IPS DF 6.9 (cell line): ENCODE results near the gene TDRD9.

Experiments
- DNase-seq: peaks from one replicate; pipeline ENCODE4 v3.0.0-alpha.2; 2013; ENCODE audit warnings: low read depth, low spot score
- H3K27ac ChIP-seq: one replicate; pipeline ENCODE4 v1.5.1; 2013; ENCODE audit warnings: low read length, control low read depth
- H3K27me3 ChIP-seq: 2 replicates; pipeline ENCODE4 v1.6.1; 2013; ENCODE audit warnings: mild to moderate bottlenecking, low read length; ENCODE audit not compliant: control insufficient read depth, insufficient read depth
- H3K36me3 ChIP-seq: 2 replicates; pipeline ENCODE4 v1.6.1; 2013; ENCODE audit warnings: low read length; ENCODE audit not compliant: control insufficient read depth, insufficient read depth
- H3K4me1 ChIP-seq: 2 replicates; pipeline ENCODE4 v1.6.1; 2013; ENCODE audit warnings: low read length; ENCODE audit not compliant: control insufficient read depth, insufficient read depth
- H3K4me3 ChIP-seq: 2 replicates; pipeline ENCODE4 v1.5.1; 2013; ENCODE audit warnings: mild to moderate bottlenecking, low read length
- H3K9me3 ChIP-seq: 2 replicates; pipeline ENCODE4 v1.6.1; 2013; ENCODE audit warnings: low read length, inconsistent platforms; ENCODE audit not compliant: control insufficient read depth, insufficient read depth
- WGBS: extraction: QIAGEN DNeasy Blood & Tissue Kit; methylation state at CpG from one replicate; pipeline ENCODE4 v1.1.7; 2013; ENCODE audit warnings: mixed read lengths, missing lambda C conversion rate; ENCODE audit not compliant: insufficient read length, insufficient coverage; 5-methylcytosine and 5-hydroxymethylcytosine counted together

TDRD9 gene

GRCh38 chr14:103894034-103894722 lies 34.1 kb upstream of the TDRD9 start:
- Histone ChIP-seq H3K27me3 (no peaks in the 10 kb centered on the region), H3K36me3 (no peaks in the 10 kb centered on the region; the same call in 1 of the 2 replicates), H3K4me3 (no peak overlapping the region), H3K4me1 (no peaks in the 10 kb centered on the region), H3K9me3 (no peaks in the 10 kb centered on the region), H3K27ac (no peak overlapping the region)
- WGBS = no CpG with 5 or more reads among the region's 26 CpGs
- no peak for DNase-seq

GRCh38 chr14:103894723-103895059 lies 33.6 kb upstream of the TDRD9 start:
- no CpG with 5 or more reads among the region's 7 CpGs for WGBS
- no peaks in the 10 kb centered on the region for H3K4me1 ChIP-seq
- DNase-seq = no peak

GRCh38 chr14:103896578-103896977 lies 31.7 kb upstream of the TDRD9 start:
- Histone ChIP-seq H3K27ac (no peak overlapping the region), H3K4me3 (no peak overlapping the region), H3K27me3 (no peaks in the 10 kb centered on the region), H3K9me3 (no peaks in the 10 kb centered on the region), H3K4me1 (no peaks in the 10 kb centered on the region), H3K36me3 (no peaks in the 10 kb centered on the region)
- DNase-seq = no peak
- whole genome bisulfite sequencing = no CpG with 5 or more reads among the region's 6 CpGs

More at GRCh38 chr14:103894723-103895059, 33.6 kb upstream of the TDRD9 start:
- Histone ChIP-seq H3K27me3 (no peaks in the 10 kb centered on the region), H3K27ac (no peak overlapping the region), H3K9me3 (no peaks in the 10 kb centered on the region), H3K4me3 (no peak overlapping the region), H3K36me3 (no peaks in the 10 kb centered on the region)

- no peak for DNase-seq
- no CpG with 5 or more reads among the region's 27 CpGs for WGBS
- Histone ChIP-seq H3K27ac (no peak overlapping the region), H3K4me1 (no peaks in the 10 kb centered on the region), H3K4me3 (no peak overlapping the region), H3K36me3 (no peaks in the 10 kb centered on the region), H3K9me3 (no peaks in the 10 kb centered on the region), H3K27me3 (no peaks in the 10 kb centered on the region)
Measured at GRCh38 chr14:103897075-103897947, 30.9 kb upstream of the TDRD9 start.

- Histone ChIP-seq H3K36me3 (no peaks in the 10 kb centered on the region), H3K4me1 (no peaks in the 10 kb centered on the region), H3K4me3 (no peak overlapping the region), H3K9me3 (no peaks in the 10 kb centered on the region), H3K27ac (no peak overlapping the region), H3K27me3 (no peaks in the 10 kb centered on the region)
- WGBS = no CpG with 5 or more reads among the region's 4 CpGs
- DNase-seq = no peak
Measured at GRCh38 chr14:103898204-103898603, 30.1 kb upstream of the TDRD9 start.

GRCh38 chr14:103898711-103899110 lies 29.5 kb upstream of the TDRD9 start:
- Histone ChIP-seq H3K27me3 (no peaks in the 10 kb centered on the region), H3K4me3 (no peak overlapping the region), H3K27ac (no peak overlapping the region), H3K36me3 (no peaks in the 10 kb centered on the region), H3K4me1 (no peaks in the 10 kb centered on the region), H3K9me3 (no peaks in the 10 kb centered on the region)
- no peak for DNase-seq
- no CpG with 5 or more reads among the region's 9 CpGs for WGBS

- Histone ChIP-seq H3K36me3 (no peaks in the 10 kb centered on the region), H3K4me3 (no peak overlapping the region), H3K27me3 (no peaks in the 10 kb centered on the region), H3K9me3 (no peaks in the 10 kb centered on the region), H3K27ac (no peak overlapping the region), H3K4me1 (no peaks in the 10 kb centered on the region)
- no CpG with 5 or more reads among the region's 13 CpGs for WGBS
- DNase-seq = no peak
Measured at GRCh38 chr14:103899316-103899715, 28.9 kb upstream of the TDRD9 start.

- DNase-seq = no peak
- no peak overlapping the region for H3K27ac ChIP-seq
- no peaks in the 10 kb centered on the region for H3K4me1 ChIP-seq
- H3K9me3 ChIP-seq = no peaks in the 10 kb centered on the region
- no peaks in the 10 kb centered on the region for H3K36me3 ChIP-seq
- no peaks in the 10 kb centered on the region for H3K27me3 ChIP-seq
- no peak overlapping the region for H3K4me3 ChIP-seq
- WGBS = no CpG with 5 or more reads among the region's 14 CpGs
Measured at GRCh38 chr14:103899833-103900232, 28.4 kb upstream of the TDRD9 start.

- Histone ChIP-seq H3K9me3 (no peaks in the 10 kb centered on the region), H3K4me1 (no peaks in the 10 kb centered on the region), H3K27ac (no peak overlapping the region), H3K4me3 (no peak overlapping the region), H3K27me3 (no peaks in the 10 kb centered on the region), H3K36me3 (no peaks in the 10 kb centered on the region)
- no peak for DNase-seq
- WGBS = no CpG with 5 or more reads among the region's 2 CpGs
Measured at GRCh38 chr14:103904493-103905107, 23.7 kb upstream of the TDRD9 start.

GRCh38 chr14:103905842-103906456 lies 22.3 kb upstream of the TDRD9 start:
- Histone ChIP-seq H3K9me3 (no peaks in the 10 kb centered on the region), H3K4me1 (peaks cover 2% of the 10 kb centered on the region; the same call in 1 of the 2 replicates), H3K4me3 (no peak overlapping the region), H3K27ac (no peak overlapping the region), H3K36me3 (no peaks in the 10 kb centered on the region), H3K27me3 (no peaks in the 10 kb centered on the region)
- WGBS = 100% methylated on average over 1 of the region's 22 CpGs
- DNase-seq = no peak
